ENCODE results near the gene GPT2.
A peak's percentile ranks its signal among the peaks of the same experiment; 100 is the strongest.

DNA sequence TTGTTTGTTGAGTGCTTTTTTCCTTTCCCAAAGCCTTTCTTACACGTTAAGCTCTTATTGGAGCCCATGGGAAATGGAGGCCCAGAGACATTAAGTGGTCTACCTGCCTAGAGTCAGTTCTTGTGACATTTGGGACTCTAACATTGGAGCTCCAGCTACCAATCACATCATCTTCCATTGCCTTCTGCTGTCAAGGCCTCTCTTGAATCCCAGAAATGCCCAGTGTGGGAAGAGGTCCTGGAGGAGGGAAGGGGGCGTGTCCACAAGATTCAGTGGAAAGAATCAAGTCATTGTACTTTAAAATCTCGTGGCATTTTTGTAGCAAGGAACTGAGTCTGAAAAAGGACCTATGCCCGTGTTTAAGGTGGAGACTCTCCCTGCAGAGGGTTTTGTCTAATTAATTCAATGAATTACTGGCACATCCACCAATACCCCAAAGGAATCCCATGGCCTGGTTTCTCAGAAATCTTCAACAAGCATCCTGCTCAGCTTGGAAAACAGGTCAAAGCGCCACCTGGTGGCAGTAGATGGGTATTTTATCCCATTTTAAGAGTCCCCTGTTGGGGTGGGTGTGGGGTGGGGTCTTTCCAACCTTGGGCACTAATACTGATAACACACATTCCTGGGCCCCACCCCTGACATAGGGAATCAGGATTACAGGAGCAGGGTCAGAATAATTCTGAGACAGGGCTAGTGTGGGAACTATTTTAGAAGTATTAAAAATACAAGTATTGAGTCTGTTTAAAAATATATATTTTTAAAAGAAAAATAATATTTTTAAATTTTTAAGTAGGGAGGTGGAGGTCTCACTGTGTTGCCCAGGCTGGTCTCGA is 24.6 kb downstream of the GPT2 start:
- TF ChIP-seq CTCF (IDR thresholded peaks at IDR 0.05) (peak; percentile 21 to 86 (median 56)), POLR2AphosphoS5 (IDR thresholded peaks at IDR 0.05) (no peak)
